HG03095 (cell line): ENCODE results near the gene EMID1.

Source experiments
- ATAC-seq: cut with Tn5 transposase; IDR thresholded peaks from one replicate; pipeline ENCODE4 v1.9.1; 2021; ENCODE audit warnings: moderate library complexity; ENCODE audit not compliant: unreplicated experiment

The EMID1 gene

DNA sequence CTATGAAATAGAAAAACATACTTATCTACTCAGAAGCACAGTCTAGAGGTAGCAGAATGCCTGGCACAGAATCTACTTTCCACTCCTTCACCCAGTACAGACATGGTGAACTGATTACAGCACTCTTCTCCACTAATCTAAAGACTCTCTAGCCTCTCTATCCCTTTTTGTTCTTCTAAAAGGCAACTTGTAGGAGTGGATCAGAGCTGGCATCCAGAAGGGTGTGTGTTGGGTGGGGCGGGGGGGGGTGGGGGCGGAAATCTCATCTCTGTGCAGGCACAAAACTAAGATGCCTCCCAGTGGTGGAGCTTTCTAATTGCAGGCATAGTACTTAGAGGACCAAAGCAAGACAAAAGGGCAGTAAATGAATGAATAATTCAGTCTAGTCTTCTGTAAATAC is 11.5 kb upstream of the EMID1 start:
- no peak for ATAC-seq

DNA sequence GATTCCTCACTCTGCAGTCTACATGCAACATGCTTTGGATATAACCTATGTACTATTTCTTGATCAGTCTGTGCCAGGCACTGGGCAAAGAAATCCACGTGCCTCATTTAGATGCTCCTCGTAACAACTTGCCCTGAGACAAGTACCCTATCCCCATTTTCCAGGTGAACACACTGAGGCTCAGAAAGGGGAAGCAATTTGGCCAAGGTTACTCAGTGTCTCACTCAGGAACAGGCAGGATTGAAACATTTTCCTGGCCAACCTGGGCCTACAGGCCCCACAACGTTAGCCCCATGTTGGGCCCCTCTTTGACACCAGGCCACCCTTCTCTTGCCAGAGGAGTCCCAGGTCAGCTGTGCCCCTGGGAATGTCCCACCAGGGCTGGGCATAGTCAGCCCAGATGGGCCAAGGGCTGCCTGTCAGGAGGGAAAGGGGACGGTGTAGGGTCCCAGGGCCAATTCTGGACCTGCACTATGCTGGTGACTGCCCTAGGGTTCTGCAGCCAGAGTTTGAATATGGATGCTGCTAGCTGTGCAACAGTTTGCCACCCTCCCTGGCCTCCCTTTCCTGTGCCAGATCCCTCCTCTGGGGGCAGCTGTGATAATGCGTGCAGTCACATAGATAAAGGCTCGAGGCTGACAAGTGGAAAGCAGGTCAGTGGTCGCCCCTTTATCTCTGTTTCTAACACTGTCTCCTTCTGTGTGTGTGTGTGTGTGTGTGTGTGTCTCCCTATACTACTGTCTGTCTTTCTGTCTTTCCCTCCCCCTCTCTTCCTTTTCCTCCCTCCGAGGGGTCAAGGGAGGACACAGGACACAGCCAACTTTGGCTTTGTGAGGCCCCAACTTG is 10.4 kb upstream of the EMID1 start:
- no peak for ATAC-seq

GRCh38 chr22:29195964-29196666 is 9.6 kb upstream of the EMID1 start:
- ATAC-seq, result no peak

- no peak for ATAC-seq
Observed at GRCh38 chr22:29197096-29197495, 8.6 kb upstream of the EMID1 start.

- ATAC-seq, result no peak
Observed at GRCh38 chr22:29198240-29198639, 7.5 kb upstream of the EMID1 start.

DNA sequence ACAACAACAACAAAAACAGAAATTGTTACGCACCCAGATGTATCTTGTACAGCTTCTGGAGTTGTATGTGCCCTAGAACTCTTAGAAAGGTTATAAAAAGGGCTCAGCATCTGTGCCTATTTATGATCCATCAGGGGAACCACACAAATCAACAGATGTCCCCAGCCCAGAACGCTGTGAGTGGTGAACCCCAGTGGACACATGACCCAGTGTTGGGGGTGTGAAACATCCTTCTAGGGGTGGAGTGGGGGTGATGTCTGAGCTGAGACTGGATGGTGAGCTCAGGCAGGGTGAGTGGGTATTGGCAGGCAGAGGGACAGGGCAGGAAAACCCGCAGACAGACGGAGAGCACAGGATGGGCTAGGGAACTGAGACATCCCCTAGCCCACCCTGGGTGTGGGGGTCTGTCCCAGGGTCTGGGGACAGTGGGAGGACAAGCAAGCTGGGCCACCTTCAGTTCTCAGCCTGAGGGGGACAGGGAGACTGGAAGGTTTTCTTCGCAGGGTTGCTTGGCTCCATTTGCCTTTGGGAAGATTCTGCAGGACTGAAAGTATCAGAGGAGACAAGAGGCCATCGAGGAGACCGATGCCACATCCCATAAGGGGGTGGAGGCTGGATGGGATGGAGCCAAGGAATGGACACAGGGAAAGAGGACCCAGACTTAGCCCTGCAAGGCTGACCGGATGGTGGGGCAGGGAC is 5.8 kb upstream of the EMID1 start:
- ATAC-seq, result no peak

DNA sequence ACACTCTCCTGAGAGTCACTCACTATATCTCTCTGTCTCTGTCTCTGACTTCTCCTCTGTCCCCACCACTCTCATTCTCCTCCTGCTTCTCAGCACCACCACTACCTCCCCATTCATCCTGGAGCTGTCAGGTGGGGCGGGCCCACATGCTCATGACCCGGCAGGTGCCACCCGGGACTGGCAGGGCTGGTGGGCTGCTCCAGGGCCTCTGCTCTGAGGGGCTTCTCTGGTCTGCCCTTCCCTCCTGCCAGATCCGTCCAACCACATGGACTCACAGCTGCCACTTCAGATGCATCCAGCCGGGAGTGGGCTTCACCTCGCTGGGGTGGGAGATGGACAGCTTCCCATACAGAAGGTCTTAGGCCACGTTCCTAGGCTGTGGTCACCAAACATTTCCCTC is 4.8 kb upstream of the EMID1 start:
- no peak for ATAC-seq

DNA sequence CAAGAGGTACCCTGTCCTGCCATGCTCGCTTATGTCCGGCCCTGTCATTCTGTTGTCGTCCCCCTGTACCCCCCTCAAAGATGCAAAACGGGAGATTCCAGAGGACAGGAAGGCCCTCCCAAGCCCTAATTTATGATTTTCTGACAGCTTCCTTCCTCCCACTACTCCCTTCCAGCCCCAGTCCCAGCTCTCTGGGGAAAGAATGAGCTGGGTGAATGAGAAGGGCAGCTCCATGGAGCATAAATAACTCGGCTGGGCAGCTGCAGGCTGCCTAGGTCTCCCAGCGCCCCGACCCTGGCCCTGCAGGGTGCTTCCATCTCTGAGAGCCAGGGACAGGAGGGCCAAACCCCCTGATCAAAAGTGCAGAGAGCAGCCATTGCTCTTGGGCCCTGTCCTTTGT is 3.9 kb upstream of the EMID1 start:
- no peak for ATAC-seq

DNA sequence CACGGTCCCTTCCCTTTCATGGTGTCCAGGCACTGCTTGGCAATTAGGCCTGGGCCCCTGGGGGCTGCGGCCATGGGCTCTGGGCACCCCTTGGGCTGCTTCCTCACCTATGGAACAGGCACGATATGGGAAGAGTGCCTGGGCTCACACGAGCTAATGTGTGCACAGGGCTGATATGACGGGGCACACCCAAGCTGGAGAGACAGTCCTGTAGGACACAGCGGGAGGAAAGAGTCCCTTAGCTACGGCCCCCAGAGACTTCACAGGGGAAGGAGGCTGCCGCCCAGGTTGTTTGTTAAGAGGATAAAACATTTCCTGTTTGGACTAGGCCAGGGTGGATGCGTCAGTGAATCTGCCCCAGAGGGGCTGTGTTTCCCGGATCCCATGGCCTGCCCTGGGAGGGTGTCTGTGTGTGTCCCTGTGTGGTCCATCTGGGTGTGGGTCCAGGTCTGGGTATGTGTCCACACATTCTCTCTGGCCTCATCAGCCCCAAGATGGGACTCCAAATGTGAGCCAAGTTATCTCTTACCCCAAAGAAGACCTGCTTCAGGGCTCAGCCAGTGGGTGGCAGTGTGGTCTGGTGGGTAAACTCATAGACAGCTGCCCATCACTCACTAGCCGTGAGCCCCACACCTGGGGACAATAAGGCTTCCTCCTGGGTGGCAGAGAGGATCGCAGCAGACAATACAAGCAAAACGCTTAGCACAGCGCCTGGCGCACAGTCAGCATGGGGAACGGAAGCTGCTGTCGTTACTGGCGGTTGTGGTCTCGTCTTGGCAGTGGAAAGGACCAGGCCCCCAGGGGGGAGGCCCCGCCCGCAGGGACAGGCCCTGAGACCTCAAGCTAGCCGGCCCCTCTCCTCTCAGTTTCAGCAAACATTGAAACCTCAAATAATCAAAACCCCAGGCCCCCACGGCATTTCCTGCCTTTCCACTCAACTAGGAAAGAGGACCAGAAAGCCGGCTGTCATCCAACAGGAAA is 3.2 kb upstream of the EMID1 start:
- peak; percentile 56 for ATAC-seq

DNA sequence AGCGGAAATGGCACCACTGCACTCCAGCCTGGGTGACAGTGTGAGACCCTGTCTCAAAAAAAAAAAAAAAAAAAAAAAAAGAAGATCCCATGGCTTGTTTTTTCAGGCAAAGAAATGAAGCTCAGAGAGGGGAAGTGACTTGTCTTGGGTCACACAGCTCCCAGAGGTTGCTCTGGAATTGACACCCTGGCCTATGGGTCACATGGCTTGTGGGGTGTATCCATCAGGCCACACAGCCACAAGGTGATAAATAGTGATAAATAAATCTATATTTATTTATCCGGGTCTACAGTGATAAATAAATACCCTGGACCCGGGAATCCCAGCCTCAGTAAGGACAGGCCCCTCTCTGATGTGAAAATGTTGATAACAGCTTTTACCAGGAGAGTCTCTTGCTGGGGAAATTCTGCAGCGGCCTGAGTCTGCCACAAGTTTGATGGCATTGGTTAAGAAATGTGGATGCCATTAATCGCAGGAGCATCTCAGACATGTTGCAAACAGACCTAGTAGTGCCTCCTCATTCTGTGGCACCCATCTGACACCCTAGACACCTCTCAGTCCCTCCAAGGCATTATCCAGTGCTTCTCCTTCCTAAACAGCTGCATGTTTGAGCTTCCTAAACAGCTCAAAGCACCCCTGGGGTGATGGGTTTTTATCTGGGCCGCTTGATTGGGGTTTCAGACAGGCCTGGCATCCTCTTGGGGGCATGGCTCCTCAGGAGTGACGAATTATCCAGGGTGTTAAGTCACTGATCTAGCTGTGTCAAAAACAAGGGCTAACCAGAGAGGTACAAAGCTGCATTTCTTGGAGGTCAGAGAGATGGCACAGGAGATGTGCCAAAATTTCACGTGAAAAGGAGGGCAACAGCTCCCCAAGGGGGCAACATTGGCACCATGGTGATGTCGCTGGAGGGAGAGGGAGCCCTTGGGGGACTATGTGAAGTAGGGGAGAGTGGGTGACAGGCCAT is 1.9 kb upstream of the EMID1 start:
- no peak for ATAC-seq

DNA sequence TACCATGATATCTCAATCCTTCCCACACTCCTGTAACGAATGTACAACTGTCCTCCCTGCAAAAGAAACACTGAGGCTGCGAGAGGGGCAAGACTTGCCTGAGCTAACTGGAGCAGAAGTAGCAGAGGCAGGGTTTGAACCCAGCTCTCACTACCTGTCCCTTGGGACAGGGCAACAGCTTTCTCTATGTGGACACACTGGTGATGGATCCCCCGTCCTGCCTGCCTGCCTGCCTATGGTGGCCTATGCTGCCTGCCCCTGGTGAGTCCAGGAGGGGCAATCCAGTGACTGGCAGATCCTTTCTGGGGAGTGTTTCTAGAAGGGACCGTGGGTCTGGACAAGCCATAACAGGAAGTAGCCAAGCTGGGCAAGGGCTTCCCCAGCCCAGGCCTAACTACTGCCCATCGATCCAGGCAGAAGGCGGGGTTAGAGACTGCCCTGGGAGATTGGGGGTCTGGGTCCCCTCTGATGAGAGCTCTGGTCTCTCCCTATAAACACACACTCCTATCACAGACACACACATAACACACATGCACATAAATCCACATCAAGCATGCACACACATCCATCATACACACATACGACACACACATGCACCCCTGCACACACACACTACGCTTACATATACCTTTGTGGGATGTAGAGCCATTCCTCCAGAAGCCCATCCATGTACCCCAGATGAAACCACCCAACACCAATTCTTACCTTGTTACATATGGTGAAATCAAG is 1.1 kb upstream of the EMID1 start:
- ATAC-seq, result no peak

DNA sequence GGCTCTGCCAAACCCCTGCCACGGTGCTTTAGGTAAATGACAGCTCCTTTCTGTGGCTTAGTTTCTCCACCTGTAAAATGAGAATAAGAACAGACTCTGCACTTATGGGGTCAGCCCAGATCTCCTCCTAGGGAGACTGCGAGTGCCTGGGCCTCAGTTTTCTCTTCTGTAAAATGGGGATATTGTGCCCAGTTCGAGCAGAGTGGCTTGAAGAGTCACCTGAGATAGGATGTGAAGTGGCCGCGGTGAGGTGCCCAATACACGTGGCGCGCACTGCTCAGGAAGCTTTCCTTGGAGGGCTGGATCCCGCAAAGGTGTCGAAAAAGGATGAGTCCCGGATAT is 473 bp upstream of the EMID1 start:
- ATAC-seq, result no peak

- no peak for ATAC-seq
Observed at GRCh38 chr22:29206372-29207242, 911 bp downstream of the EMID1 start.

GRCh38 chr22:29207243-29207550 is 1.5 kb downstream of the EMID1 start:
- ATAC-seq, result no peak

DNA sequence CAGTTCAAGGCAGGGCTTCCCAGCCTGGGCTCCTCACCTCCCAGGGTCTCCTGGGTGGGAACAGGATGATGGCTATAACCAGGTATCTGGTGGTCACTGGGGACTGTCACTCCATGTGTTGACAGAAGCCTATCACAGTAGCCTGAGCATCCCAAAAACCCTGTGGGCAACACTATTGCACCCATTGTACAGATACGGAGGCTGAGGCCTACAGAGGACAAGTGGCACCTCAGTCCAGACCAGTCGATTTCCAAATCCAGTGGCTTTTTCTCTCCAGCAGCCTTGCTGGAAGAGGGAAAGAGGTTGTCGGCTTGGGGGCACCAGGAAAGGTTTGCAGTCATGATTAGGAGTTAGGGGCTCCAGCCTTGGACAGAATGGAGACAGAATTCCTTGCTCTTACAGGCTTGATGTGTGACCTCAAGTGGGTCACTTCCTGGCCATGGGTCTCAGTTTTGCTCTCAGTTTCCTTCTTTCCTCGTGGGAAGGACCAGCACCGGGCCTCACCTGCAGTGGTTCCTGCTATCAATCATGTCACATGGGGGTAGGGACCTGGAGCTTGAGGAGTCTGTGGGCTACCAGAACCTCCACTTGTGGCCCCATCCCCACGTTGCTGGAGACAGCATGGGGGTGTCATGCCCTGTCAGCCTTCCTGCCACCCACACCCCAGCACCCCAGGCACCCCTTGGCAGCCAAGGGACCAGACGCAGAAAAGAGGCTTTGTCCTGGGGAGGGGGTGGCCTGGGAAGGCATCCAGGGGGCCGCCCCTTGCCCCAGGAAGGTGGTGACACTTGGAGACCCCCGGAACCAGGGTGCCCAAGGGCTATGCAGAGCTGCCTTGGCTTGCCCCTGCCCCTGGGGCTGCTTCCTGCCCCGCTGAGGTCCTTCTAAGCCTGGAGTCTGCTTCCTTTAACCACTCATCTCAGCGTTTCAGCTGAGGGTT is 2.1 kb downstream of the EMID1 start:
- no peak for ATAC-seq

GRCh38 chr22:29208502-29208862 is 2.8 kb downstream of the EMID1 start:
- no peak for ATAC-seq
